ENCODE results near the gene EDARADD. TPM values are rescaled to one million over a fixed set of nuclear protein-coding genes. Genes with fewer than 3 reads are reported as not detected.

EDARADD gene
- total and polyA plus RNA-seq, 8 donors = 0.73 to 7.5 (median 4.5) TPM

DNA sequence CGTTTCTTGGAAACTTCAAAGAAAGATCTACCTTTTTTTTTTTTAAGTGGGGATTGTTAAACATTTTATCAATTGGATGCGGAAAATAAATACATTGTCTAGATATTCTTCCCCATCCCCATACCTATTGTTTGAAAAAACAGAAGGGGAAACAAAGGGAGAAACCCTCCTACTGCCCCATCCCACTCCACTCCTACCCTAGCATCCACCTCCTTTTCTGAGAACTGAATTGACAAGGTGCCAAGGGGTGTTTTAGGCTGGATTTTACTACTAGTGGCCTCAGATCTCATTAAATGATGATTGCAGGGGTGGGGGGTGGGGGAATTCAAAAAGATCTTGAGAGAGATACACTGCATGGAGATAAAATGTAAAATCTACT lies 2.6 kb downstream of the EDARADD start:
- TF ChIP-seq, protein P1, sequence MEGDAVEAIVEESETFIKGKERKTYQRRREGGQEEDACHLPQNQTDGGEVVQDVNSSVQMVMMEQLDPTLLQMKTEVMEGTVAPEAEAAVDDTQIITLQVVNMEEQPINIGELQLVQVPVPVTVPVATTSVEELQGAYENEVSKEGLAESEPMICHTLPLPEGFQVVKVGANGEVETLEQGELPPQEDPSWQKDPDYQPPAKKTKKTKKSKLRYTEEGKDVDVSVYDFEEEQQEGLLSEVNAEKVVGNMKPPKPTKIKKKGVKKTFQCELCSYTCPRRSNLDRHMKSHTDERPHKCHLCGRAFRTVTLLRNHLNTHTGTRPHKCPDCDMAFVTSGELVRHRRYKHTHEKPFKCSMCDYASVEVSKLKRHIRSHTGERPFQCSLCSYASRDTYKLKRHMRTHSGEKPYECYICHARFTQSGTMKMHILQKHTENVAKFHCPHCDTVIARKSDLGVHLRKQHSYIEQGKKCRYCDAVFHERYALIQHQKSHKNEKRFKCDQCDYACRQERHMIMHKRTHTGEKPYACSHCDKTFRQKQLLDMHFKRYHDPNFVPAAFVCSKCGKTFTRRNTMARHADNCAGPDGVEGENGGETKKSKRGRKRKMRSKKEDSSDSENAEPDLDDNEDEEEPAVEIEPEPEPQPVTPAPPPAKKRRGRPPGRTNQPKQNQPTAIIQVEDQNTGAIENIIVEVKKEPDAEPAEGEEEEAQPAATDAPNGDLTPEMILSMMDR (IDR thresholded peaks at IDR 0.05) = no peak
- intact Hi-C loops (cut with DNase I) = no loop called here
- Histone ChIP-seq H3K4me1 (peaks cover 0 to 24% of the 10 kb centered on the region in 2 donors), H3K36me3 (no peaks in the 10 kb centered on the region), H3K27ac (no peak overlapping the region), H3K9me3 (no peaks in the 10 kb centered on the region), H3K27me3 (peaks cover 23 to 62% of the 10 kb centered on the region in 2 donors), H3K4me3 (no peak overlapping the region)
- DNase-seq = no peak
- no peak for ATAC-seq

GRCh38 chr1:236397173-236397759 lies 3.2 kb downstream of the EDARADD start:
- ATAC-seq (no peak), DNase-seq (no peak)
- H3K27me3 ChIP-seq = peaks cover 23 to 61% of the 10 kb centered on the region in 2 donors
- no peak overlapping the region for H3K4me3 ChIP-seq
- TF ChIP-seq, protein P1 (IDR thresholded peaks at IDR 0.05) = no peak
- H3K27ac ChIP-seq = no peak overlapping the region
- no peaks in the 10 kb centered on the region for H3K36me3 ChIP-seq
- intact Hi-C loops (cut with DNase I) = no loop called here
- H3K4me1 ChIP-seq = peaks cover 0 to 24% of the 10 kb centered on the region in 2 donors
- H3K9me3 ChIP-seq = no peaks in the 10 kb centered on the region

DNA sequence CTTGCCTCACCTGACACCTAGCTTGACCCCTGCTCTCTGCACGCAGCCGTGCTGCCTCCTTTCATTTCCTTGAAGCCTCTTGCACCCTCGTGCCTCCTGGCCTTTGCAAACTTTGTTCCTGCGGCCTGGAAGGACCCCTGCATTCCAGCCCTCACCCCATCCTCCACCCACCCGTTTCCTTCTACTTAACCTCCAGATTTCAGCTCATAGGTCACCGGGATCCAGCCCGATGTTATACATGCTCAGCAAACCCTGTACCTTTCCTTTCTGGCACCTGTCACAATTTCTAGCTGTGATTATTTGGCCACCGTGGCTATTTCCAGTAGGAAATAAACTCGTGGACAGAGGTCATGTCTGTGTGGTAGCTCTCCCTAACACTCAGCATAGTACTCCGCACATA lies 4.5 kb downstream of the EDARADD start:
- H3K4me1 ChIP-seq = peaks cover 0 to 24% of the 10 kb centered on the region in 2 donors
- H3K27me3 ChIP-seq = peaks cover 23 to 53% of the 10 kb centered on the region in 2 donors
- ATAC-seq (no peak), DNase-seq (no peak)
- TF ChIP-seq, protein P1 (IDR thresholded peaks at IDR 0.05) = no peak
- no peaks in the 10 kb centered on the region for H3K9me3 ChIP-seq
- intact Hi-C loops (cut with DNase I) = no loop called here
- H3K36me3 ChIP-seq = no peaks in the 10 kb centered on the region
- H3K4me3 ChIP-seq = no peak overlapping the region
- no peak overlapping the region for H3K27ac ChIP-seq

DNA sequence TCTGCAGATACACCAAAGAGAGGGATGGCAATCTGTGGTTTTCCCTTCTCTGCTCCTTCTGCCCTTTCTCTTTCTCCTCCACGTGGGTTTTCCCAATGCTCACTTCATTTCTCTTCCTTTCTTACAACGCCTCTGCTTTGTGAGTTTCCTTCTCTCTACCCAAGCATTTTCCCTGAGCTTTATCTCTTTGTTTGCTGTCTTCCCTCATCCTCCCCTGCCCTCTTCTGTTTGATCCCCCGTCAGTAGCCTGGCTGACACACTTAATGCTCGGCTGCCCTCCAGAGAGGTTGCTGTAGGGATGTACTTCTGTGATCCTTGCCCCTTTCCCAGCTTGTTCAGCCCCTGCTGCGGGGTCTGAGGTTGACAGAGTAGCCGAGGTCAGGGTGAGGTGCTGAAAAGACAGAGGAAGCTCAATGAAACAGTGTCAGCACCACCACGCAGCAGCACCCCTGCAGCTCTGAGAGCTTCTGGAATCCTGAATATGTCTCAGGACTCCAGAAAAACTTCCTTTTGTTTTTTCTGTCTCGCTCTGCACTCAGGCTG lies 6.0 kb downstream of the EDARADD start:
- H3K4me1 ChIP-seq = peaks cover 0 to 12% of the 10 kb centered on the region in 2 donors
- intact Hi-C loops (cut with DNase I) = no loop called here
- no peak for DNase-seq
- TF ChIP-seq, protein P1 (IDR thresholded peaks at IDR 0.05) = no peak
- H3K36me3 ChIP-seq = no peaks in the 10 kb centered on the region
- no peak overlapping the region for H3K4me3 ChIP-seq
- no peak for ATAC-seq
- no peak overlapping the region for H3K27ac ChIP-seq
- H3K27me3 ChIP-seq = peaks cover 14 to 37% of the 10 kb centered on the region in 2 donors
- no peaks in the 10 kb centered on the region for H3K9me3 ChIP-seq

- ATAC-seq = no peak
- Histone ChIP-seq H3K4me3 (no peak overlapping the region), H3K9me3 (no peaks in the 10 kb centered on the region), H3K36me3 (no peaks in the 10 kb centered on the region), H3K27ac (no peak overlapping the region), H3K27me3 (peaks cover 0 to 21% of the 10 kb centered on the region in 2 donors), H3K4me1 (no peaks in the 10 kb centered on the region)
- intact Hi-C loops (cut with DNase I) = no loop called here
- TF ChIP-seq, protein P1 (IDR thresholded peaks at IDR 0.05) = no peak
- no peak for DNase-seq
These were observed 7.6 kb downstream of the EDARADD start for GRCh38 chr1:236401698-236402097.

Data from left lung (tissue), 10 donors.